Left ventricle myocardium inferior (tissue), 1 donor: ENCODE results near the gene CMPK2. TPM values are rescaled to one million over a fixed set of nuclear protein-coding genes. Genes with fewer than 3 reads are reported as not detected.

Experiments used
- DNase-seq: peaks from one replicate; pipeline ENCODE4 v3.0.0-alpha.2; 2020
- H3K27ac ChIP-seq: fragments of 200-600 bp; replicated peaks from 2 replicates; pipeline ENCODE4 v1.8.0; 2021
- H3K27me3 ChIP-seq: fragments of 200-600 bp; 2 replicates; pipeline ENCODE4 v1.8.0; 2021; ENCODE audit warnings: low read depth
- H3K36me3 ChIP-seq: fragments of 200-600 bp; 2 replicates; pipeline ENCODE4 v1.8.0; 2021
- H3K4me1 ChIP-seq: fragments of 200-600 bp; 2 replicates; pipeline ENCODE4 v1.8.0; 2021
- H3K4me3 ChIP-seq: fragments of 200-600 bp; 2 replicates; pipeline ENCODE4 v1.8.0; 2021; ENCODE audit warnings: mild to moderate bottlenecking, moderate library complexity
- H3K9me3 ChIP-seq: fragments of 200-600 bp; replicated peaks from 2 replicates; pipeline ENCODE4 v1.8.0; 2021
- intact Hi-C: fragments of 100-400 bp; cut with micrococcal nuclease; formaldehyde crosslinking; loops from one replicate; pipeline ENCODE4 v1.11.0; 2022
- long read RNA-seq: library from polyadenylated mRNA; unstranded; transcript quantifications from one replicate; pipeline ENCODE4 v2.0.0, GENCODE V29; 2021
- total RNA-seq: library from RNA; stranded (reverse); fragmentation: NEBNext Ultra II Directional; extraction: Animal tissue kit (Norgen Biotek cat#: 25700); gene quantifications from one replicate; pipeline ENCODE4 v1.2.1, GENCODE V29; 2021
- TF ChIP-seq, protein P1 (sequence below): fragments of 200-600 bp; IDR thresholded peaks from 2 replicates; pipeline ENCODE4 v1.8.0; 2021; ENCODE audit warnings: antibody characterized with exemption, mild to moderate bottlenecking, borderline replicate concordance
- donor health status: DM: no; HTN: yes; CAD: no; lungs with severe emphysema.

CMPK2 gene, protein sequence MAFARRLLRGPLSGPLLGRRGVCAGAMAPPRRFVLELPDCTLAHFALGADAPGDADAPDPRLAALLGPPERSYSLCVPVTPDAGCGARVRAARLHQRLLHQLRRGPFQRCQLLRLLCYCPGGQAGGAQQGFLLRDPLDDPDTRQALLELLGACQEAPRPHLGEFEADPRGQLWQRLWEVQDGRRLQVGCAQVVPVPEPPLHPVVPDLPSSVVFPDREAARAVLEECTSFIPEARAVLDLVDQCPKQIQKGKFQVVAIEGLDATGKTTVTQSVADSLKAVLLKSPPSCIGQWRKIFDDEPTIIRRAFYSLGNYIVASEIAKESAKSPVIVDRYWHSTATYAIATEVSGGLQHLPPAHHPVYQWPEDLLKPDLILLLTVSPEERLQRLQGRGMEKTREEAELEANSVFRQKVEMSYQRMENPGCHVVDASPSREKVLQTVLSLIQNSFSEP
- total RNA-seq = 3.2 TPM
- long read RNA-seq, transcript CMPK2-201 (5 exons, 2,884 nt) = major isoform, 20 of 23 reads
- long read RNA-seq, partial matches to known transcripts = 0 of 23 reads
- long read RNA-seq, other reads (novel, unspliced or antisense) = 2 of 23 reads

DNA sequence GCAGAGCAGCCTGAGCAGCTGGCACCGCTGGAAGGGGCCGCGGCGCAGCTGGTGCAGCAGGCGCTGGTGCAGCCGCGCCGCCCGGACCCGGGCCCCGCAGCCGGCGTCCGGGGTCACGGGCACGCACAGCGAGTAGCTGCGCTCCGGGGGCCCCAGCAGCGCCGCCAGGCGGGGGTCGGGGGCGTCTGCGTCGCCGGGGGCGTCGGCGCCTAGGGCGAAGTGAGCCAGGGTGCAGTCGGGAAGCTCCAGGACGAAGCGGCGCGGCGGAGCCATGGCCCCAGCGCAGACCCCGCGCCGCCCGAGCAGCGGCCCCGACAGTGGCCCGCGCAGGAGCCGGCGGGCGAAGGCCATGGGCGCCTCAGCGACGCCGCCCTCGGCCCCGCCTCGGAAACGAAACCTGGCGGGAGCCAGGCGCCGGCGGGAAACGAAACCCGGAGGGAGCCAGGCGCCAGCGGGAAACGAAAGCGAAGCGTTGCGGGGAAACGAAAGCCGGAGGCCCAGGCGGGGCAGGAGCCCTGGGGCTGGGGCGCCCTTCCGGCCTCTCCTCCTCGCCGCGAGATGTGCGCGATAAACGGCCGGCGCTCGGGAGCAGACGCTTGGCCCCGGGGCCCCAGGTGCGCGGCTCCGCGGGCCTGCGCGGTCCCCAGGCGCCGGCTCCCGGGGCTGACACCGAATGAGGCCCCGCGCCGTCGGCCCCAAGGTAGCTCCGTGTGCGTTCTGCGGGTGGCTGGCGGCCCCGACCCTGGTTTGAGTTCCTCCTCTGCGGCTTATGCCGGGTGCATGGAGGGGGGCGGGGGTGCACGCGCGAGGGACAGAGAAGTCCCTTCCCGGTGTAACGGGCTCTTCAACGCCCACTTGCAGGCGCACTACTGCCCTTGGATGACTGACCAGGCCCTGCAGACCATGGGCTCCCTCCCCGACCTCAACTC lies at the start of gene CMPK2:
TSS of gene CMPK2 (minus strand) at position 562 of the 929 bp plus-strand sequence. CDS start at position 351, 211 bp downstream.
- H3K4me3 ChIP-seq = peak within 1 kb of the TSS; percentile 87
- peak; percentile 75 for DNase-seq
- H3K27me3 ChIP-seq = no peaks in the 10 kb centered on the region
- H3K27ac ChIP-seq = peak within 1 kb of the TSS; percentile 94
- H3K4me1 ChIP-seq = peaks cover 48% of the 10 kb centered on the region
- H3K9me3 ChIP-seq = no peaks in the 10 kb centered on the region
- intact Hi-C loops = no loop called here
- TF ChIP-seq, protein P1, sequence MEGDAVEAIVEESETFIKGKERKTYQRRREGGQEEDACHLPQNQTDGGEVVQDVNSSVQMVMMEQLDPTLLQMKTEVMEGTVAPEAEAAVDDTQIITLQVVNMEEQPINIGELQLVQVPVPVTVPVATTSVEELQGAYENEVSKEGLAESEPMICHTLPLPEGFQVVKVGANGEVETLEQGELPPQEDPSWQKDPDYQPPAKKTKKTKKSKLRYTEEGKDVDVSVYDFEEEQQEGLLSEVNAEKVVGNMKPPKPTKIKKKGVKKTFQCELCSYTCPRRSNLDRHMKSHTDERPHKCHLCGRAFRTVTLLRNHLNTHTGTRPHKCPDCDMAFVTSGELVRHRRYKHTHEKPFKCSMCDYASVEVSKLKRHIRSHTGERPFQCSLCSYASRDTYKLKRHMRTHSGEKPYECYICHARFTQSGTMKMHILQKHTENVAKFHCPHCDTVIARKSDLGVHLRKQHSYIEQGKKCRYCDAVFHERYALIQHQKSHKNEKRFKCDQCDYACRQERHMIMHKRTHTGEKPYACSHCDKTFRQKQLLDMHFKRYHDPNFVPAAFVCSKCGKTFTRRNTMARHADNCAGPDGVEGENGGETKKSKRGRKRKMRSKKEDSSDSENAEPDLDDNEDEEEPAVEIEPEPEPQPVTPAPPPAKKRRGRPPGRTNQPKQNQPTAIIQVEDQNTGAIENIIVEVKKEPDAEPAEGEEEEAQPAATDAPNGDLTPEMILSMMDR = peak; percentile 36
- H3K36me3 ChIP-seq = peaks cover 15% of the 10 kb centered on the region

- TF ChIP-seq, protein P1 = no peak
- peaks cover 29% of the 10 kb centered on the region for H3K4me1 ChIP-seq
- intact Hi-C loops = loop anchor here (5.0 kb wide), 1 partner anchor 112 kb away; no protein-coding TSS in a partner anchor
- H3K4me3 ChIP-seq = no peak overlapping the region
- H3K9me3 ChIP-seq = no peaks in the 10 kb centered on the region
- no peaks in the 10 kb centered on the region for H3K27me3 ChIP-seq
- no peak overlapping the region for H3K27ac ChIP-seq
- no peak for DNase-seq
- H3K36me3 ChIP-seq = no peaks in the 10 kb centered on the region
These were observed 49.7 kb upstream of the CMPK2 start for GRCh38 chr2:6915399-6915798.

GRCh38 chr2:6914828-6915227 lies 49.1 kb upstream of the CMPK2 start:
- no peaks in the 10 kb centered on the region for H3K27me3 ChIP-seq
- no peaks in the 10 kb centered on the region for H3K36me3 ChIP-seq
- DNase-seq = no peak
- intact Hi-C loops = loop anchor here (5.0 kb wide), 1 partner anchor 112 kb away; no protein-coding TSS in a partner anchor
- peaks cover 24% of the 10 kb centered on the region for H3K4me1 ChIP-seq
- TF ChIP-seq, protein P1 = no peak
- H3K4me3 ChIP-seq = no peak overlapping the region
- H3K27ac ChIP-seq = no peak overlapping the region
- H3K9me3 ChIP-seq = no peaks in the 10 kb centered on the region

- Histone ChIP-seq H3K36me3 (no peaks in the 10 kb centered on the region), H3K27ac (no peak overlapping the region), H3K4me1 (peaks cover 11% of the 10 kb centered on the region), H3K27me3 (no peaks in the 10 kb centered on the region), H3K9me3 (no peaks in the 10 kb centered on the region), H3K4me3 (no peak overlapping the region)
- intact Hi-C loops = no loop called here
- no peak for DNase-seq
- TF ChIP-seq, protein P1 = no peak
These were observed 47.9 kb upstream of the CMPK2 start for GRCh38 chr2:6913415-6914157.

- H3K4me1 ChIP-seq = peaks cover under 1% of the 10 kb centered on the region
- no peaks in the 10 kb centered on the region for H3K36me3 ChIP-seq
- no peak overlapping the region for H3K27ac ChIP-seq
- DNase-seq = no peak
- no peak overlapping the region for H3K4me3 ChIP-seq
- TF ChIP-seq, protein P1 = no peak
- no peaks in the 10 kb centered on the region for H3K27me3 ChIP-seq
- H3K9me3 ChIP-seq = no peaks in the 10 kb centered on the region
- intact Hi-C loops = no loop called here
These were observed 46.0 kb upstream of the CMPK2 start for GRCh38 chr2:6911721-6912120.
